Suprapubic skin (tissue), 3 donors: ENCODE measurements around the gene NAA35.

ENCODE experiments used
- POLR2AphosphoS5 ChIP-seq, 3 donors: sonication (generic); formaldehyde crosslinking; IDR thresholded peaks; one replicate each; pipeline ENCODE4 v1.6.1; 2017; ENCODE audit warnings: antibody characterized with exemption in 3 of 3
- TF ChIP-seq, protein P1 (sequence below), 2 donors: fragments of 200-600 bp in 1 of 2; fragments of 450-650 bp in 1 of 2; sonication (generic) in 1 of 2; IDR thresholded peaks; one replicate each; pipeline ENCODE4 v1.5.1; 2016 to 2019; ENCODE audit warnings: antibody characterized with exemption in 2 of 2, mild to moderate bottlenecking in 1 of 2, moderate library complexity in 1 of 2

GRCh38 chr9:85981369-85981768 is 40.4 kb downstream of the NAA35 start:
- no peak for TF ChIP-seq POLR2AphosphoS5 (IDR thresholded peaks at IDR 0.05)
- TF ChIP-seq, protein P1, sequence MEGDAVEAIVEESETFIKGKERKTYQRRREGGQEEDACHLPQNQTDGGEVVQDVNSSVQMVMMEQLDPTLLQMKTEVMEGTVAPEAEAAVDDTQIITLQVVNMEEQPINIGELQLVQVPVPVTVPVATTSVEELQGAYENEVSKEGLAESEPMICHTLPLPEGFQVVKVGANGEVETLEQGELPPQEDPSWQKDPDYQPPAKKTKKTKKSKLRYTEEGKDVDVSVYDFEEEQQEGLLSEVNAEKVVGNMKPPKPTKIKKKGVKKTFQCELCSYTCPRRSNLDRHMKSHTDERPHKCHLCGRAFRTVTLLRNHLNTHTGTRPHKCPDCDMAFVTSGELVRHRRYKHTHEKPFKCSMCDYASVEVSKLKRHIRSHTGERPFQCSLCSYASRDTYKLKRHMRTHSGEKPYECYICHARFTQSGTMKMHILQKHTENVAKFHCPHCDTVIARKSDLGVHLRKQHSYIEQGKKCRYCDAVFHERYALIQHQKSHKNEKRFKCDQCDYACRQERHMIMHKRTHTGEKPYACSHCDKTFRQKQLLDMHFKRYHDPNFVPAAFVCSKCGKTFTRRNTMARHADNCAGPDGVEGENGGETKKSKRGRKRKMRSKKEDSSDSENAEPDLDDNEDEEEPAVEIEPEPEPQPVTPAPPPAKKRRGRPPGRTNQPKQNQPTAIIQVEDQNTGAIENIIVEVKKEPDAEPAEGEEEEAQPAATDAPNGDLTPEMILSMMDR (IDR thresholded peaks at IDR 0.05): no peak
